ENCODE data around the gene PPP1R14C.

DNA sequence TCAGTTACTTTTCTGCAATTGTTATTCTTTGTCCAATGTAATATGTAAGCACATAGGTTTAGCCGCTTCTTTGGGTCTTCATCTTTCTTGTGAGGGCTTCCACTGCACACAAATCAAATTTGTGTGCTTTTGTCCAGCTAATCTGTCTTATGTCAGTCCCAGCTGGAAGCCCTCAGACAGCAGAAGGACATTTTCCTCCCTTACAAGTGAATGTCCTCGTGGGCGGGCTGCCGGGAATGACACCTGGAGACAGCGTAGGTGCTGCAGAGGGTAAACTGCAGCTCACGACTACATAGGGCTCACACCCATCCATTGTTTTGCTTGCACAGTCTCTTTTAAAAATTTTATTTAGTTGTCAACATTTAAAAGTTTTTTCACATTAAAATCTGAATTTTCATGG, 24.6 kb upstream of the PPP1R14C start:
- TF ChIP-seq, protein P1, sequence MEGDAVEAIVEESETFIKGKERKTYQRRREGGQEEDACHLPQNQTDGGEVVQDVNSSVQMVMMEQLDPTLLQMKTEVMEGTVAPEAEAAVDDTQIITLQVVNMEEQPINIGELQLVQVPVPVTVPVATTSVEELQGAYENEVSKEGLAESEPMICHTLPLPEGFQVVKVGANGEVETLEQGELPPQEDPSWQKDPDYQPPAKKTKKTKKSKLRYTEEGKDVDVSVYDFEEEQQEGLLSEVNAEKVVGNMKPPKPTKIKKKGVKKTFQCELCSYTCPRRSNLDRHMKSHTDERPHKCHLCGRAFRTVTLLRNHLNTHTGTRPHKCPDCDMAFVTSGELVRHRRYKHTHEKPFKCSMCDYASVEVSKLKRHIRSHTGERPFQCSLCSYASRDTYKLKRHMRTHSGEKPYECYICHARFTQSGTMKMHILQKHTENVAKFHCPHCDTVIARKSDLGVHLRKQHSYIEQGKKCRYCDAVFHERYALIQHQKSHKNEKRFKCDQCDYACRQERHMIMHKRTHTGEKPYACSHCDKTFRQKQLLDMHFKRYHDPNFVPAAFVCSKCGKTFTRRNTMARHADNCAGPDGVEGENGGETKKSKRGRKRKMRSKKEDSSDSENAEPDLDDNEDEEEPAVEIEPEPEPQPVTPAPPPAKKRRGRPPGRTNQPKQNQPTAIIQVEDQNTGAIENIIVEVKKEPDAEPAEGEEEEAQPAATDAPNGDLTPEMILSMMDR (IDR thresholded peaks at IDR 0.05), result no peak
- TF ChIP-seq POLR2A (IDR thresholded peaks at IDR 0.05), result no peak

Measured in uterus (tissue), 2 donors.